Amniotic stem cell (primary cell): ENCODE results near the gene SECTM1.
"Not testable (repeated sequence)": the region's sequence is repeated elsewhere in the genome, so short reads cannot be mapped to it uniquely, and the experiment has no call there.

ENCODE experiments used
- DNase-seq: peaks from one replicate; lab custom pipeline; 2025; lab: John Stamatoyannopoulos, UW

SECTM1 gene

DNA sequence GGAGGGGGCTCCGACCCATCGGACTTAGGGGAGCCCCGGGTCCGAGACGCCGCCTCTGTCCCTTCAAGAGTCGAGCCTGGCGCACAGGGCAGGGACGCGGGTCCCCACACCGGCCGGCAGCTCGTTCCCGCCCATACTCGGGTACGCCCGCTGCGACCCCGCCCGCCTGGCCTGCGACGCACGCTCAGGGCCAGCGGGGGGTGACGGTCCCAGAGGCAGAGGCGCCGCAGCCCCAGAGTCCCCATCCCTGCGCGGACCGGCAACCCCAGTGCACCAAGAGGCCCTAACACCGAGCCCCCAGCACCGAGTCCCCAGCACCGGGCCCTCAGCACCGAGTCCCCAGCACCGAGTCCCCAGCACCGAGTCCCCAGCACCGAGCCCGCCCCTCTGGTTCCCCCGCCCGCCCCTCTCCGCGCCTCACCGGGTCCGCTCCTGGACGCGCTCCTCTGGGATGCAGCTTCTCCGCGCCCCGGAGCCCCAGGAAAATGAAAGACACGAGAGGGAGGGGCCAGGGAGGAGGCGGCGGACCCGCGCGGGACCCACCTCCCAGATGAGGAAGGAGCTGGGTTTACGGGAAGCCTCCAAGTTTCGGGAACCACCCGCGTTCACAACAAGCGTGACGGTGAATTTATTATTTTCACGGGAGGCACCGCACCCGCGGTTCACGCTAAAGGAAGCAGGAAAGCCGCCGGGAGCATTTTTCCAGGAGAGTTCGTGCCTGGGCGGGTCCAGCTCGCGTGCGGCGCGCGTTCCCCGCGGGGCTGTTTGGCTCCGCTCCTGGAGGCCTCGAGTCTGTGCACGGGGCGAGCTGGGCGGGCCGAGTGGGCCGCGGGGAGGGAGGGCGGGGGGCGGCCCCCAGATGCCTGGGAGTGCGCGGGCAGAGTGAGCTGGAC lies at the start of gene SECTM1:
Gene SECTM1, minus strand, starts transcription at position 488 of the 893 bp plus-strand sequence. CDS start 6,526 bp downstream, outside the sequence.
- DNase-seq: no peak

DNA sequence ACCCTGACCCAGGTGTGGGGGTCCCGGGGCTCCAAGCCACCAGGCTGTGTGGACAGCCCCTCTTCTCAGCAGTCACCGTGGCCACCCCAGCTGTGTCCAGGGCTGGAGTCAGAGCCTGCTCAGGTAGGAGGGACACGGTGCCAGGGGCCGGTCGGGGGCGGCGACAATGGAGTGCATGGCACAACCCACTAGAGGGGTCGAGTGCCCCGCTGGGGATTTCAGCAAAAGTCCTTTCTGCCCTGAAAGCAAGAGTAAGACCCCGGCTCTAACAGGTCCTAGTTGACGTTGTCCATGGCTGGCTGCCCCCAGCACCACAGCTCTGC lies 49.3 kb upstream of the SECTM1 start:
- no peak for DNase-seq

DNA sequence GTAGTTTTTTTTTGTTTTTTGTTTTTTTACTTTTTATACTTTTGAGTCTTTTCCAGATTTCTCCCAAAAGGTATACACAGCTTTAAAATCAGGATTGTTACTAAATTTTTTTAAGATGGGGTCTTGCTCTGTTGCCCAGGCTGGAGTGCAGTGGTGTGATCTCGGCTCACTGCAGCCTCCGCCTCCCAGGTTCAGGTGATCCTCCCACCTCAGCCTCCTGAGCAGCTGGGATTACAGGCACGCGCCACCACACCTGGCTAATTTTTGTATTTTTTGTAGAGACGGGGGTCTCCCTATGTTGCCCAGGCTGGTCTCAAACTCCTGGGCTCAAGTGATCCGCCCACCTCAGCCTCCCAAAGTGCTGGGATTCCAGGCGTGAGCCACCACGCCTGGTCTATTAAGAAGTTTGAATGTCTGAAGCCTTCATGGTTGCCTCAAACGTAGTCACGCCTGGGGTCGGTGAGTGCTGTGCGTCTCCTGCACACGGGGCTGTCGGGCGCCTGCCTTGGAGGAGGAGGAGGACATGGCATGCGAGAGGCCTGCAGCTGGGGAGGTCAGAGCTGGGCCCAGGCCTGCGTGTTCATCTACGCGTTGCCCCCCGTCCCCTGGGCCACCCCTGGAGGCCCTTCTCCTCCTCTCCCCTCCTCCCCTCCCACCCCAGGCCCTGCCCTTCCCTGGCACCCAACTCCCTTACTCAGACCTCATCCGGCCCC lies 48.8 kb upstream of the SECTM1 start:
- not testable (repeated sequence) for DNase-seq

DNA sequence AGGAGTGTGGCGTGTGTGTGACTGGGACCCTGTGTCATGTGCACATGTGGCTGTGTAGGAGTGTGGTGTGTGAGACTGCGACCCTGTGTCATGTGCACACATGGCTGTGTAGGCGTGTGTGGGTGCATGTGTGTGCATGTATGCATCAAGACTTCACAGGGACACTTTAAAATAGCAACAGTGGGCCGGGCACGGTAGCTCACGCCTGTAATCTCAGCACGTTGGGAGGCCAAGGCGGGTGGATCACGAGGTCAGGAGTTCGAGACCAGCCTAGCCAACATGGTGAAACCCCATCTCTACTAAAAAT lies 48.1 kb upstream of the SECTM1 start:
- DNase-seq: not testable (repeated sequence)

DNA sequence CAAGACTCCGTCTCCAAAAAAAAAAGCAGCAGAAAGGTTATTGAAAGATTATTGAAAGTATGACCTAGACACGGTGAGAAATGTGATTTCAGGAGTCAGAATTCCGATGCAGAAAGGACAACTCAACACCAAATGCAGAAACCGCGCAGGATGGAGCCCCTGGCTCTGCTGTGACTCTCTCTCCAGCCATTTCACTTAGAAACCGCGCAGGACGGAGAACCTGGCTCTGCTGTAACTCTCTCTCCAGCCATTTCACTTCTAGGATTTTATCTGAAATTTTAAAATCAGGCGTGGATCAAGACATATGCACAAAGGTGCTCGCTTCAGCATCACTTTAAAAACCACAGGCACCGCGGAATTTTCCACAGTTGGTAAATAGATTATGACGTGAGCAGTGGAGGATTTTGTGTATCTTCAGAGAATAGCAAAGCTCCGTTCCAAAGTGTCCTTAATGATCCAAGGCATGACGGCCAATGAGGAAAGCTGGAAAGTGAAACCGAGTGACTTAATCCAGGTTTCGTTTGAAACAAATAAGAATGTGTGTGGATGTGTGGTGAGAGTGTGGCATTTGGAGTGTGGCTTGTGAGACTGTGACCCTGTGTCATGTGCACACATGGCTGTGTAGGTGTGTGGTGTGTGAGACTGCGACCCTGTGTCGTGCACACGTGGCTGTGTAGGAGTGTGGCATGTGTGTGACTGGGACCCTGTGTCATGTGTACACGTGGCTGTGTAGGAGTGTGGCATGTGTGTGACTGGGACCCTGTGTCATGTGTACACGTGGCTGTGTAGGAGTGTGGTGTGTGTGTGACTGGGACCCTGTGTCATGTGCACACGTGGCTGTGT lies 47.5 kb upstream of the SECTM1 start:
- no peak for DNase-seq

DNA sequence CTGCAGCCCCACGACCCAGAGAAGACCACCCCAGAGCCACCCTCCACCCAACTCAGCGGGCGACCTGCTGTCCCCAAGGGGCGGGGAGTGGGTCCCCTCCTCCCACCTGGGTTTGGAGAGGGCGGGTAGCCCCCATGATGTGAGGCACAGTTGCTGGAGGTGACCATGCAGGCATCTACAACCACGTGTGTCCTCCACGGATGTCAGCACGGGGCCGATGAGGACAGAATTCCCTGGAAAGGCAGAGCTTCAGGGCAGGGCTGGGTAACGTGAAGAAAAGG lies 45.1 kb upstream of the SECTM1 start:
- DNase-seq: no peak

DNA sequence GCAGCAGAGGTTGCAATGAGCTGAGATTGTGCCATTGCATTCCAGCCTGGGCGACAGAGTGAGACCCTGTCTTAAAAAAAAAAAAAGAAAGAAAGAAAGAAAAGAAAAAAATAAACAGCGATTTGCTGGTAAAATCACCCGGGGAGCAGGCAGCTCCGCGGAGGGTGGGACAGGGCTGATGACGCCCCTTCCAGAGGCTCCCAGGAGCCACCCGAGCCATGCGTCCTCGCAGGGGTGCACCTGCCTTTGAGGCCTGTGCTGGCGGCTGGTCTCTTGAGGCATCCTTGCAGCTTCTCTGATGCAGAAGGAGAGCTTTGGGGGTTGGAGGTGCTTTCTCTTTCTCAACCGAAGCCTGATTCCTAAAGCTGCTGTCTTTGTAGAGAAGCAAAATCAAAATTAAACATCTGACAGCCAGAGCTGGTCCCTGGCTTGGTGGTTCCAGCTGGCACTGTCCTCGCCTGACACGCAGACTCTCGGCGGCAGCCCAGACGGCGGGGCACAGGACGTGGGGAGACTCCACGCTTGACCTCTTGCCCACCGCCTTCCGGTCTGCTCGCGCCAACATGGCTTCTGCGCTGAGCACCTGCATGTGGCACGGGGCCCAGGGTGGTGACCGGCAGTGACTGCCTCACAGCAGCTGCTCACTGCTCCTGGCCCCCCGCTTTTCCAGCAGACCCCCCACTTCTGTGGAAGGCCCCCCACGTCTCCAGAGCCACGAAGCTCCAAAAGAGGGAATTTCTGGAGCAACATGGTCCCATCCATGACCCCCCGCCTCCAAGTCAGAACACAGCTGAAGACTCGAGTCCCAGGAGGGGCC lies 44.6 kb upstream of the SECTM1 start:
- no peak for DNase-seq

DNA sequence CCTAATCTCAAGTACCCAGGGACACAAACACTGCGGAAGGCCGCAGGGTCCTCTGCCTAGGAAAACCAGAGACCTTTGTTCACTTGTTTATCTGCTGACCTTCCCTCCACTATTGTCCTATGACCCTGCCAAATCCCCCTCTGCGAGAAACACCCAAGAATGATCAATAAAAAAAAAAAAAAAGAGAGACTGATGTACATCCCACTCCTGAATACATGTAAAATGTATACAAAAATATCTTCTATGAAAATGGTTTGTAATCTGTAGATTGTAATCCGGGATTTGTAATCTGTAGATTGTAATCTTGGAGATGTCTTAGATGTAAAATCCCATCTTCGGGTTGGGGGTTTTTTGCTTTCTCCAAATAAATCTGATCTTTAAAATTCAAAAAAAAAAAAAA lies 43.7 kb upstream of the SECTM1 start:
- DNase-seq: not testable (repeated sequence)

DNA sequence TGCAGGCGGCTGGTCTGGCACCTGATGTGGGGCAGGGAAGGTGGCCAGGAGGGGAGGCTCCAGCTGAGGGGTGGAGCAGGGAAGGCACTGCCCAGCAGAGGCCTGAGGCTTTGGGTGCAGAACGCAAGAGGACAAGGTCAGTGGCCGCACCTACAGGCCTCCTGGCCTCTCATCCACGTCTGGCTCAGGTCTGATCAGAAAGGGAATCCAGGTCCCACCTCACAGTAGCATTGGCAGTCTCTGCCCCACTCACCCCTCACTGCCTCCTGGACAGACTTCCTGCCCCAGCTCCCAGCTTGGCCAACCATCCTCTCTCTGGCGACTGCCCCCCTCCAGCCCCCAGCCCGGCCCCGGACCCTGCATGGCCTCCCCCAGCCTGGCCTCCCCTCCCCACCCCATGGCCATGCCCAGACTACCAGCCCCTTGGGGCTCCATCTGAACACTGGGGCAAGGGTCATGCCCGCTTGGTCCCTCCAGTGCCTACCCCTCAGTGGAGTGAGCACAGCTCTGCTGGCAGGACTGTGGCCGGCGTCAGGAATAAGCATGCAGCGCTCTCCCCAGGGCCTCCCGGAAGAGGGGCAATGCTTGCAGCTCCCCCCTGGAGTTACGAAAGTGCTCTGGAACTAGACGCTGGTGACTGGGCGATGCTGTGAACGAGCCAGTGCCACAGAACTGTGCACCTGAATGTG lies 42.6 kb upstream of the SECTM1 start:
- no peak for DNase-seq

DNA sequence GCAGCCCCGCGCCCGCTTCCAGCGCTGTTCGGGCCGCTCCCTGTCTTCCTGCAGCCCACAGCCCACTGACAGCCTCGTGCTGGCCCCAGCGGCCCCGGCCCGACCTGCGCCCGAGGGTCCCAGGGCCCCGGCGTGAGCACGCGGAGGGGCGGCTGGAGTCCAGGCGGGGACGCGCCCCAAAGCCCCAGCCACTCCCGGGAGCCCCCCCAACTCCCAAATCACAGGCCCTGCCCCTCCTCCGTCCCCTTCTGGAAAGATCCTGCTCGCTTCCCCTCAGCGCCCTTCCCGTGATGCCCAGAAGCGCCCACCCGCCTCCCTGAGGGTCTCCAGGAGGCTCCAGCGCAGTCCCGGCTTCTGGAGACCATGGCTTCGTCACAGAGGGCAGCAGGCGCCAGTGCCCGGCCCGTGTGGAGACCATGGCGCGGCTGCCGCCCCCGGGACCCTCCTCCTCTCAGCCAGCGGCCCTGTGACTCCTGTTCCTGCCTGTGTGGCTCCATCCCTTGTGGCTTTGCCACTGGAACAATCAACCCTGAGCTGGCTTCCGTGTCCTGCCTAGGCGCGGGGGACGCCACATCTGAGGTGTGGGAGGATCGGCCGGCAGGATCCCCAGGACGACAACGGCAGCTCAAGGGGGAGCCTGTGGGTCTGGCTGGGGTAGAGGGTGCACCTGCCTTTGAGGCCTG lies 41.9 kb upstream of the SECTM1 start:
- no peak for DNase-seq

DNA sequence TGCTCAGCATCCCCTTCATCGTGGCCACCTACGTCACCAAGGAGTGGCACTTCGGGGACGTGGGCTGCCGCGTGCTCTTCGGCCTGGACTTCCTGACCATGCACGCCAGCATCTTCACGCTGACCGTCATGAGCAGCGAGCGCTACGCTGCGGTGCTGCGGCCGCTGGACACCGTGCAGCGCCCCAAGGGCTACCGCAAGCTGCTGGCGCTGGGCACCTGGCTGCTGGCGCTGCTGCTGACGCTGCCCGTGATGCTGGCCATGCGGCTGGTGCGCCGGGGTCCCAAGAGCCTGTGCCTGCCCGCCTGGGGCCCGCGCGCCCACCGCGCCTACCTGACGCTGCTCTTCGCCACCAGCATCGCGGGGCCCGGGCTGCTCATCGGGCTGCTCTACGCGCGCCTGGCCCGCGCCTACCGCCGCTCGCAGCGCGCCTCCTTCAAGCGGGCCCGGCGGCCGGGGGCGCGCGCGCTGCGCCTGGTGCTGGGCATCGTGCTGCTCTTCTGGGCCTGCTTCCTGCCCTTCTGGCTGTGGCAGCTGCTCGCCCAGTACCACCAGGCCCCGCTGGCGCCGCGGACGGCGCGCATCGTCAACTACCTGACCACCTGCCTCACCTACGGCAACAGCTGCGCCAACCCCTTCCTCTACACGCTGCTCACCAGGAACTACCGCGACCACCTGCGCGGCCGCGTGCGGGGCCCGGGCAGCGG lies 41.2 kb upstream of the SECTM1 start:
- no peak for DNase-seq

DNA sequence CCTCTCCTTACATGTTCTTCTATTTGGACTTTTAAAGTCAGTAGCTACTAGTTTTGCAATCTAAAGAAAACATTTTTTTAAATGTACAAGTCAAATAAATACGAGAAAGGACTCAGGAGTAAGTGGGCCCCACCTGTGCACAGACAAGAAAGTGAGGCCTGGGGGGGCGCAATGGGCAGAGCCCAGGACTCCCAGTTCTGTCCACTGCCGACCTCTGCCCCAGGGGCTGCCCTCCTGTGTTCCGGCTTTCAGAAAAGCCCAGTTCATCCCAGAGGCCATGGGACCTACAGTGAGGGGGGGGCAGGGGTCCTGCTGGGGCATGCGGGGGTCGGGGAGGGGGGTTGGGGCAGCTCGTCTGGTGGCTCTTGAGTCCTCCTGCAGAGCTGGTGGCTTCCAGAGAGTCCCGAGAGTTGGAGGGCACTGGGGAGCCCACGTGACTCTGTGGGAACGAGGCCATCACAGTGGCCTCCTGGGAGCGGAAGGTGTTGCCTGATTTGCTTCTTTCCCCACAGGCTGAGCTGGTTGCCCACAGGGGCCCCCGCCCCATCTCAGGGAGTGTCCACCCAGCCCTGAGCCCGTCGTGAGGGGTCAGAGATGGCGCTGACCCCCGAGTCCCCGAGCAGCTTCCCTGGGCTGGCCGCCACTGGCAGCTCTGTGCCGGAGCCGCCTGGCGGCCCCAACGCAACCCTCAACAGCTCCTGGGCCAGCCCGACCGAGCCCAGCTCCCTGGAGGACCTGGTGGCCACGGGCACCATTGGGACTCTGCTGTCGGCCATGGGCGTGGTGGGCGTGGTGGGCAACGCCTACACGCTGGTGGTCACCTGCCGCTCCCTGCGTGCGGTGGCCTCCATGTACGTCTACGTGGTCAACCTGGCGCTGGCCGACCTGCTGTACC lies 40.4 kb upstream of the SECTM1 start:
- DNase-seq: no peak

DNA sequence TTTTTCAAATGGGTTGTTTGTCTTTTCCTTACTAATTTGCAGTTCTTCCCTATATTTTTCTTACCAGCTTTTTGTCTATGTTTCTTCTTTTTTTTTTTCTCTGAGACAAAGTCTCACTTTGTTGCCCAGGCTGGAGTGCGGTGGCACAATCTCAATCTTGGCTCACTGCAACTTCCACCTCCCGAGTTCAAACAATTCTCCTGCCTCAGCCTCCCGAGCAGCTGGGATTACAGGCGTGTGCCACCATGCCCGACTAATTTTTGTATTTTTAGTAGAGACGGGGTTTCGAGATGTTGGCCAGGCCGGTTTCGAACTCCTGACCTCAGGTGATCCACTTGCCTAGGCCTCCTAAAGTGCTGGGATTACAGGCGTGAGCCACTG lies 39.5 kb upstream of the SECTM1 start:
- not testable (repeated sequence) for DNase-seq

DNA sequence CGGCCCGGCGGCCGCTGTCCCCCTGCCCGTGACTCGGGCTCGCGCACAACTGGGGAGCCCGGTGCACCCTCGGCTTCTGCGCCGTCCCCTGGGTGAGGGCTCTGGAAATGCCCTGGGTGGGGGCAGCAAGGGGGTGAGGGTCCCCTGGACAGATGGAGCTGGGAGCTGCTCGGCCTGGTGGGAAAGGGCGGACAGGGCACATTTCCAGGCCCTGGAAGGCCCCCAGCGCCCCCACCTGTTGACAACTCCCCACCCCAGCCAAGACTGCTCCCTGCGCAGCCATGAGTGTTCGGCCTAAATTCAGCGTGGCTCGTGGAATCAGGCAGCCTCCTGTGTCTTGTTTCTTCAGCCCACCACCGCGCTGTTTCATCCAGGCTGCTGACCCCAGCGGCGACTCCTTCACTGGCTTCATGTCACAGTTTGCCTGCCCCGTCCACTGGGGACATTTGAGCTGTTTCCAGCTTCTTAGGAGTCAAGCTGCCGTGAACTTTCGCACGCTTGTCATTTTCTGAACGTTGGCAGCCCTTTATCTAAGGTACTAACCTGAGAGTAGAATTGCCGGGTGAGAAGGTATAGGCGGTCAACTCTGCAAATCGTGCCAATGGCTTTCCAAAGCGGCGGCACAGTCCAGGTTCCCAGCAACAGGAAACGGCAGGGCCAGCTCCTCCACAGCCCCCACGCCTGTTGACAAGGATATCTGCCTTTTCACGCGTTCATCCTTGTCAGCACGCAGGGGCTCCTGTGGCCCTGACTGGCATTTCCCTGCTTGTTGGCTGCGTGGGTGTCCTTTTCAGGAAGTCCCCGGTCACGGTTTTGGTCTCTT lies 38.9 kb upstream of the SECTM1 start:
- no peak for DNase-seq

DNA sequence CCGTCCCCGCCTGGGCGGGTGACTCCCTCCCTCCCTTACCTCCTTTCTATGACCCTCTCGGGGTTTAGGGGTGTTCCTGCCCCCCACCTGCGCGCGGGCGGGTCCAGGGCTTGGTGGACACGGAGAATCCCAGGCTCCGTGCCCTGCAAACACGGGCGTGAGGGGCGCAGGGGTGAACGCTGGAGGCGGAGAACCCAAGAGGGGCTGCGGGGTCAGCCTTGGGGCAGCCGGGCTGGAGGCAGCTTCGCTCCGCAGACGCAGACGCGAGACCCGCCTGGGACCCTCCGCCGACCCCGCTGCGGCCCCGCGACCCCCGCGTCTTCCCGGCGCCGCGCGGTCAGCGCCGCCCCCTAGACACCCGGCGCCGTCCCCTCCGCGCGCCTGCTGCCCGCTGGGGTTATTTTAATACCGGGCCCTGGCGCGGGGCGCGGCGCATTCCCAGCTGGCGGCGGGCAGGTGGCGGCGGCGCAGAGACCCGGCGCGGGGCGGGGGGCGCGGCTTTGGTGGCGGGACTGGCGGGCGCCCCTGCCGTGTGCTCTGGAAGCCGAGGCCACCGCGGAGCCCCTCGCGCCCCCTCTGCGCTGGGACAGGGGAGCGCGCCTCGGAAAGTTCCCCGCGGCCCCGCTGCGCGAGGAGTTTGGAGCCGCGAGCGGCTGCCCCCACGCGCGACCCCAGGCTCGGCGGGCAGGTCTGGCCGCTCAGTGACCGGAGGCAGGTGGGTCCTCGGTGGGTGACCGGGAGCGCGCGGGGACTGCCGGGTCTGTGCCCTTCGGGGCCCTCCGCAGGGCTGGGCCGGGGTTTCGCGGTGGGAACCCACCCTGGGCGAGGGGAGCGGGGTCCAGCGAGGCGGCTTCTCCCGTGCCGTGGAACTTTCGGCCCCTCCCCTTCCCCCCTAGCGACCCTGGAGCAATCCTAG lies 38.0 kb upstream of the SECTM1 start, which contains the start of gene UTS2R:
Gene UTS2R, plus strand, starts transcription at position 433 of the 916 bp plus-strand sequence. CDS start 2,560 bp downstream, outside the sequence.
- no peak for DNase-seq

DNA sequence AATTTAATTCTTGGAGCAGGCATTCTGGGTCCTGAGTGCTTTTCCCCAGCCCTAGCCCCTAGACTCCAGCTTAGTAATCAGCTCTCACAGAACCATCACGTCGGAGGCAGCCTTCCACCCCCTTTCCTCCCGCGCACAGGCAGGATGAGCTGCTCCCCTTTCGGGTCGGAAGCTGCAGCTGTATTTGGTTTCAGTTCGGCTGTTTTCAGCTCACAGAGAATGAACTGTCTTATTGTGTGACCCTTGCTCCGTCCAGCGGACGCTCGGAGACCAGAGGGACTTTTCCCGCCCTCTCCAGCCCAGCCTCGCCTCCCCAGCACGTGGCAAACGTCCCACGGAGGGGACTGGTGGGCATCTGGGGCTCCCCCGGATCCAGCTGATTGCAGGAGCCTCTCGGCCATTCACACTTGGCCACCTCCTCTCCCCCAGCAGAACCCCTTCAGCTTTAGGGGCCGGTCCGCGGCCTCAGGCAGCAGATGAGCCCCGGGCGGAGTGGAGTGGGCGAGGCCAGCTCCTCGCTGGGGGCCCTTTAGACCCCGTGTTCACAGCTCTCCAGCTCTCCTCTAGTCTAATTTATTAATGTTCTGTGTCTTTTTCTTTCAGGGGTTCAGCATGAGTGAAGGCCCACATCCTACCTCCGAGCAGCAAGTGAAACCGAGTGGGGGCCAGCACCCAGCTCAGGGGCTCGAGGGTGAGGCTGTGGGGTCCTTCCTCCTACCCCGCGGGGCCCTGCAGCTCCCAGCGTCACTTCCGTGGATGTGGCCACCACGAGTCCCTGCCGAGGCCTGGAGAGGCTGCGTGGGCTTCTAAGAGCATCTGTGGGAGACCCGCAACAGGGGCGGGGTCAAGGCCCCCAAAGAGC lies 37.1 kb upstream of the SECTM1 start:
- no peak for DNase-seq
